Glomerular visceral epithelial cell (primary cell): Measurements from ENCODE around the gene DDX52.
A peak's percentile ranks its signal among the peaks of the same experiment; 100 is the strongest.

Experiments
- DNase-seq: peaks from one replicate; pipeline ENCODE4 v3.0.0-alpha.2; 2016; ENCODE audit errors: extremely low spot score

Gene DDX52

GRCh38 chr17:37576281-37576680 is 67.0 kb downstream of the DDX52 start:
- DNase-seq = no peak

DNA sequence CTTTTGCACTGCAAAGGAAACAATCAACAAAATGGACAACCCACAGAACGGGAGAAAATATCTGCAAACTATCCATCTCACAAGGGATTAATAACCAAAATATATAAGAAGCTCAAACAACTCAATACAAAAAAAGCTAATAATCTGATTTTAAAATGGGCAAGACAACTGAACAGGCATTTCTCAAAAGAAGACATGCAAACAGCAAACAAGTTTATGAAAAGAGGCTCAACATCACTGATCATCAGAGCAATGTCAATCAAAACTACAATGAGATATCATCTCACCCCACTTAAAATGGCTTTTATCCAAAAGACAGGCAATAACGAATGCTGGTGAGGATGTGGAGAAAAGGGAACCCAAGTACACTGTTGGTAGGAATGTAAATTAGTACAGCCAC is 68.8 kb downstream of the DDX52 start:
- no peak for DNase-seq

- DNase-seq = no peak
Observed at GRCh38 chr17:37571674-37572073, 71.6 kb downstream of the DDX52 start.

DNA sequence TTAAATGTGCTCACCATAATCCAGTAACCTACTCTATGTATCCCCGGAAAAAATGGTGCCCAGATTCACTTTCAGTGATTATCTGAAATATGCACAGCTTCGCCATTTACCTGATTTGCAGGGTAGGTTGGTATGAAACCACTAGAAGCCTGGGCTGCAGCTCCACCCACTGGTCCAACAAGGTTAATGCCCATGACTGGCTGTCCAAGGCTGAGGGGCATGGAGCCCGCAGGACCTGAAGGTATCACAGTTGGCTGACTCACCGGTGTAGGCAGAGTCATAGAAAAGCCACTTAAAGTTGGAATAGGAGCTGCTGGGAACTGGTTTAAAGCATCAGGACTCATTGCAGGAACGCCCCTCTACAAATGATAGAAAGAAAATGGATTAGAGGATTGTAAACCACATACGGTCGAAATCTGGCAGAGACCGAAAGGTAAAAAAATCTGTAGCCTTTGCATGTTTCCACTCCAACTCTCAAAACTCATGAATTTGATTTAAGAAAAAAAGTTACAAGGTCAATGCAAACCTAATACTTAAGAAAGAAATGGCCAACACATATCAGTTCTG is 72.6 kb downstream of the DDX52 start:
- DNase-seq = peak; percentile 82

DNA sequence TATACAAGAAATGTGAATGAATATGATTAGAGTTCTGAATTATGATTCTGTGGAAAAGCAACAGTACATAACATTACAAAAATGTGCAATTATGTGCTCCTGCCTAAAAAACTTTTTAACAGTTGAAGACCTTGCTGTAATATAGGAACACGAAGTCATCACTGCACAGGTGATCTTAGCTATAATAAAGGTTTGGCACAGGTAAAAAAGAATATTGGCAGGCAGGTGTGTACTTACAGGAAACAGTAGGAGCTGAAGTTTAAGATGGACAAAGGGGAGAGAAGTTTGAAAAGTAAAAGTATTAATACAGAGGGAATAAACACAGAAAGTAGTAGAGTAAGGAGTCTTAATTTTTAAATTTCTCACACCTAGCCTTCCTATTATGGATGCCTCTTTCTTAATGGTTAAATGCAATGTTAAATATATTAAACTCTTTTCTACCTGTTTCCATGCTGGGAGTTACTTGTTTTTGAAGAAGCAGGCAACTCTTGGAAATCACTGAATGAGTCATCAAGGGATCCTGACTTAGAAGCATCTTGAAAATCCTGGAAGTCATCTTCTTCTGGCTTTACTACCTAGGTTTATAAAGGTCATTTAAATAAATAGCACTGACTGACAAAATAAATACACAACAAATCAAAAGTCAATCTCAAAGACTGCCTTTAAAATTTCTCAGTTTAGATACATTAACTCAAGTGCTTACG is 74.7 kb downstream of the DDX52 start:
- no peak for DNase-seq

- no peak for DNase-seq
Observed at GRCh38 chr17:37567538-37567937, 75.7 kb downstream of the DDX52 start.

GRCh38 chr17:37567137-37567536 is 76.1 kb downstream of the DDX52 start:
- DNase-seq = no peak

DNA sequence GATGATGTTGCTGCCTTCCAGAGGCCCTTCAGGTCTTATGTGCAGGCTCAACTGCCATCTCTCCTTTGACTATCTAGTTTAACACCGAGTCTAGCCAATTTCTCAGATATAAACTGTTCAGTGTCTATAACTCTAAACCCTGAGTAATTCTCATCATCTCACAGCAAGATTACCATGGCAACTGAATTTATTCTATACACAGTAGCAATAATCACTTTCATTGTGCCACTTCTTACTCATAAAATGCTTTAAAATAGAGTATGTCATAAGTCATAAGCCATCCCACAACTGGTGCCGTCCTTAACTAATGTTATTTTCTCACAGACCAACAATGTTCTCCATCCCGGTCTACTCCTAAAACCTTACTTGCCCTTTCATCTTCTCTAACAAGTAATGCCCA is 79.0 kb downstream of the DDX52 start:
- no peak for DNase-seq

GRCh38 chr17:37562016-37562745 is 81.1 kb downstream of the DDX52 start:
- no peak for DNase-seq
